ENCODE data around the gene ZCCHC24.

Gene ZCCHC24

GRCh38 chr10:79353726-79354125 lies 91.7 kb downstream of the ZCCHC24 start:
- H3K4me2 ChIP-seq (ENCODE audit: low read length), result no peak overlapping the region
- no peak overlapping the region for H2AFZ ChIP-seq (ENCODE audit: low read length)
- no peaks in the 10 kb centered on the region for H3F3A ChIP-seq (ENCODE audit: insufficient read depth, low read length)
- no peak overlapping the region for H3K4me3 ChIP-seq (ENCODE audit: low read depth, low read length, poor library complexity, severe bottlenecking)
- H3K27me3 ChIP-seq (ENCODE audit: insufficient read depth, low read length), result no peaks in the 10 kb centered on the region
- peaks cover 10% of the 10 kb centered on the region for H3K4me1 ChIP-seq (ENCODE audit: insufficient read depth, low read length, severe bottlenecking)
- no peaks in the 10 kb centered on the region for H4K20me1 ChIP-seq (ENCODE audit: insufficient read depth, low read length)
- peaks cover 1% of the 10 kb centered on the region for H3K79me2 ChIP-seq (ENCODE audit: insufficient read depth, low read length)
- H3K9ac ChIP-seq (ENCODE audit: low read length), result no peak overlapping the region
- H3K27ac ChIP-seq (ENCODE audit: low read depth, low read length, poor library complexity, severe bottlenecking), result no peak overlapping the region
- H3K9me2 ChIP-seq (ENCODE audit: low read depth, low read length), result no peaks in the 10 kb centered on the region
- H3K9me3 ChIP-seq (ENCODE audit: low read length), result no peaks in the 10 kb centered on the region
- TF ChIP-seq CTCF (IDR thresholded peaks at IDR 0.05; ENCODE audit: low read length) (no peak), EZH2 (IDR thresholded peaks at IDR 0.05; ENCODE audit: borderline replicate concordance, low read length) (no peak)
- H3K36me3 ChIP-seq (ENCODE audit: insufficient read depth, low read length), result peaks cover 86% of the 10 kb centered on the region

GRCh38 chr10:79353000-79353406 lies 92.4 kb downstream of the ZCCHC24 start:
- H3K4me2 ChIP-seq (ENCODE audit: low read length), result no peak overlapping the region
- TF ChIP-seq EZH2 (IDR thresholded peaks at IDR 0.05; ENCODE audit: borderline replicate concordance, low read length), result no peak
- no peak for TF ChIP-seq CTCF (IDR thresholded peaks at IDR 0.05; ENCODE audit: low read length)

DNA sequence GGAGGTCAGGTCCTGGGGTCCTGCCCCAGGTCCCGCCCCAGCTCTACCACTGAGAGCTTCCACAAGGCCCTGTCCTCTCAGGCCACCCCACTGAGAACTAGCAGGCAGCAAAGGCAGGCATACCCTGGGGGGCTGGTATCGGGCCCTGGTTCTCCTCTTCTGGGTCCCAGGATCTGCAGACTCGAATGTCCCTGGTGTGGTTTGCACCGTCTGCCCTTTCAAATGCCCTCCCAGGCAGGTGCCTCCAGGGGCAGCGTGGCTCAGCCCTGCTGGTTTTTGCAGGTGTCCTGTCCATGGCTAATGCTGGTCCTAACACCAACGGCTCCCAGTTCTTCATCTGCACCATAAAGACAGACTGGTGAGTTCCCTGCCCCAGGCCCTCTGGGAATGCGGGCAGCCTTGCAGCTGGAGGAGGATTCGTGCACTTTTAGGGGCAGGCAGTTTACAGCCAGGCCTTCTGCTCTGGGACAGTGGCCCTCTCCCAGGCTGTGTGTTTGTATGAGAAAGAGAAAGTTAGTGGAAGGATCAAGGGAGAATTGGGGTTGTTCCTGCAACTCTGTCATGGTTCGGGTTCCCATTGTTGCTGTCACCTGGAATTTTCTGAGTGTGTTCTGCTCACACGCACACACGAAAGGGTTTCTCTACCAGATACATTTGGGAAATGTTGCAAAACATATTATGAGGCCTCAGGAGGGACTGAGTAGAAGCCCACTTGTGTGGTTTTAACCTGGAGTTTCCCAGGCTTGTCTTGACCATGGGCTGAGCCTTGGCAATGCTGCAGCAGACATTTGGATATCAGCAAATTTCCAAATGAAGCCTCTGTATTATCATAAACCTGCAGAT lies 93.2 kb downstream of the ZCCHC24 start:
- Histone ChIP-seq H3K9me3 (ENCODE audit: low read length) (no peaks in the 10 kb centered on the region), H3F3A (ENCODE audit: insufficient read depth, low read length) (no peaks in the 10 kb centered on the region), H2AFZ (ENCODE audit: low read length) (no peak overlapping the region), H3K4me2 (ENCODE audit: low read length) (no peak overlapping the region), H3K27ac (ENCODE audit: low read depth, low read length, poor library complexity, severe bottlenecking) (no peak overlapping the region), H4K20me1 (ENCODE audit: insufficient read depth, low read length) (no peaks in the 10 kb centered on the region), H3K27me3 (ENCODE audit: insufficient read depth, low read length) (no peaks in the 10 kb centered on the region), H3K36me3 (ENCODE audit: insufficient read depth, low read length) (peaks cover 90% of the 10 kb centered on the region), H3K4me3 (ENCODE audit: low read depth, low read length, poor library complexity, severe bottlenecking) (no peak overlapping the region), H3K4me1 (ENCODE audit: insufficient read depth, low read length, severe bottlenecking) (peaks cover 17% of the 10 kb centered on the region), H3K79me2 (ENCODE audit: insufficient read depth, low read length) (peaks cover 11% of the 10 kb centered on the region), H3K9me2 (ENCODE audit: low read depth, low read length) (no peaks in the 10 kb centered on the region), H3K9ac (ENCODE audit: low read length) (no peak overlapping the region)
- TF ChIP-seq EZH2 (IDR thresholded peaks at IDR 0.05; ENCODE audit: borderline replicate concordance, low read length), result no peak
- TF ChIP-seq CTCF (IDR thresholded peaks at IDR 0.05; ENCODE audit: low read length), result no peak

More at GRCh38 chr10:79353000-79353406, 92.4 kb downstream of the ZCCHC24 start:
- no peak overlapping the region for H3K4me3 ChIP-seq (ENCODE audit: low read depth, low read length, poor library complexity, severe bottlenecking)
- H4K20me1 ChIP-seq (ENCODE audit: insufficient read depth, low read length), result no peaks in the 10 kb centered on the region
- H3K79me2 ChIP-seq (ENCODE audit: insufficient read depth, low read length), result peaks cover 8% of the 10 kb centered on the region
- H3K9ac ChIP-seq (ENCODE audit: low read length), result no peak overlapping the region
- no peaks in the 10 kb centered on the region for H3K9me3 ChIP-seq (ENCODE audit: low read length)
- H3K27me3 ChIP-seq (ENCODE audit: insufficient read depth, low read length), result no peaks in the 10 kb centered on the region
- H3K36me3 ChIP-seq (ENCODE audit: insufficient read depth, low read length), result peaks cover 92% of the 10 kb centered on the region
- H3F3A ChIP-seq (ENCODE audit: insufficient read depth, low read length), result no peaks in the 10 kb centered on the region
- no peak overlapping the region for H3K27ac ChIP-seq (ENCODE audit: low read depth, low read length, poor library complexity, severe bottlenecking)
- H2AFZ ChIP-seq (ENCODE audit: low read length), result no peak overlapping the region
- H3K9me2 ChIP-seq (ENCODE audit: low read depth, low read length), result no peaks in the 10 kb centered on the region
- peaks cover 17% of the 10 kb centered on the region for H3K4me1 ChIP-seq (ENCODE audit: insufficient read depth, low read length, severe bottlenecking)
